Panc1 (cell line): ENCODE results near the gene CMIP. TPM values are rescaled to one million over a fixed set of nuclear protein-coding genes. Genes with fewer than 3 reads are reported as not detected.
A peak's percentile ranks its signal among the peaks of the same experiment; 100 is the strongest.
"Not testable (repeated sequence)": the region's sequence is repeated elsewhere in the genome, so short reads cannot be mapped to it uniquely, and the experiment has no call there.

ENCODE experiments used
- ATAC-seq: fragments of 200-7000 bp; cut with Tn5 transposase; 2 replicates; pipeline ENCODE4 v1.9.1; 2020; ENCODE audit warnings: mild to moderate bottlenecking, moderate library complexity
- BruUV-seq: library from RNA; stranded (reverse); fragments of 400-500 nt; replicated peaks from 2 replicates; lab custom pipeline; 2021; lab: Mats Ljungman, UMichigan
- CTCF ChIA-PET: fragments of 300-600 bp; sonication (Branson Sonifier 250); formaldehyde crosslinking; loops from one replicate; lab custom pipeline; 2022; ENCODE audit warnings: antibody characterized with exemption; lab: Charles Lee
- POLR2A ChIA-PET: fragments of 300-600 bp; sonication (Branson Sonifier 250); formaldehyde crosslinking; loops from one replicate; lab custom pipeline; 2022; ENCODE audit warnings: antibody characterized with exemption; lab: Charles Lee
- DNase-seq: peaks from one replicate; pipeline ENCODE4 v3.0.0-alpha.2; 2010; ENCODE audit warnings: low read depth, low spot score
- H3K27ac ChIP-seq: 2 replicates; pipeline ENCODE4 v1.5.1; 2011; ENCODE audit warnings: mild to moderate bottlenecking, low read length, inconsistent platforms
- H3K27me3 ChIP-seq: fragments of 200-500 bp; sonication (Bioruptor generic); 2 replicates; pipeline ENCODE4 v1.6.0; 2014; ENCODE audit warnings: low read length, inconsistent platforms; ENCODE audit not compliant: control insufficient read depth, insufficient read depth
- H3K36me3 ChIP-seq: fragments of 200-500 bp; sonication (Bioruptor generic); 2 replicates; pipeline ENCODE4 v1.5.1; 2014; ENCODE audit warnings: inconsistent platforms, mild to moderate bottlenecking, low read length, moderate library complexity; ENCODE audit not compliant: control insufficient read depth, insufficient read depth
- H3K4me1 ChIP-seq: 2 replicates; pipeline ENCODE4 v1.5.1; 2011; ENCODE audit warnings: inconsistent platforms, mild to moderate bottlenecking, low read length, moderate library complexity; ENCODE audit not compliant: control insufficient read depth, insufficient read depth
- H3K4me3 ChIP-seq, 2 experiments: 2 replicates each; pipeline ENCODE4 v1.5.1; 2011 to 2012; ENCODE audit warnings: low read depth in 2 of 2, low read length in 2 of 2, mild to moderate bottlenecking in 2 of 2, inconsistent platforms in 1 of 2, moderate library complexity in 1 of 2
- H3K9me3 ChIP-seq: fragments of 200-500 bp; sonication (Bioruptor generic); 2 replicates; pipeline ENCODE4 v1.5.1; 2014; ENCODE audit warnings: low read depth, mild to moderate bottlenecking, inconsistent platforms, low read length, moderate library complexity; ENCODE audit not compliant: control insufficient read depth, insufficient read depth
- CTCF ChIP-seq: fragments of 450-650 bp; IDR thresholded peaks from 2 replicates; pipeline ENCODE4 v1.5.1; 2017; ENCODE audit warnings: mild to moderate bottlenecking
- POLR2AphosphoS5 ChIP-seq: IDR thresholded peaks from 2 replicates; pipeline ENCODE4 v1.6.1; 2012; ENCODE audit warnings: mild to moderate bottlenecking, low read depth, low read length, moderate library complexity
- SIN3A ChIP-seq: IDR thresholded peaks from 2 replicates; pipeline ENCODE4 v1.6.1; 2012; ENCODE audit warnings: low read depth, mild to moderate bottlenecking, low read length, moderate library complexity, borderline replicate concordance; ENCODE audit not compliant: insufficient read depth
- TCF7L2 ChIP-seq: IDR thresholded peaks from 2 replicates; pipeline ENCODE4 v1.6.1; 2011; ENCODE audit warnings: mild to moderate bottlenecking, low read depth, low read length, inconsistent platforms
- in situ Hi-C: cut with HindIII; loops from 2 replicates; pipeline ENCODE4 v1.10.0; 2016; ENCODE audit warnings: low sequenced_read_pairs, low pct_unique_long_range_greater_than_20kb
- intact Hi-C: fragments of 100-400 bp; cut with micrococcal nuclease; formaldehyde crosslinking; loops from one replicate; pipeline ENCODE4 v1.10.0; 2022; ENCODE audit not compliant: unreplicated experiment
- total RNA-seq: library from RNA; stranded (reverse); gene quantifications from one replicate; pipeline ENCODE4 v1.2.1, GENCODE V29; 2021; ENCODE audit not compliant: unreplicated experiment

Gene CMIP
- total RNA-seq, 1 experiment from 2014 or later, result 49.7 TPM

DNA sequence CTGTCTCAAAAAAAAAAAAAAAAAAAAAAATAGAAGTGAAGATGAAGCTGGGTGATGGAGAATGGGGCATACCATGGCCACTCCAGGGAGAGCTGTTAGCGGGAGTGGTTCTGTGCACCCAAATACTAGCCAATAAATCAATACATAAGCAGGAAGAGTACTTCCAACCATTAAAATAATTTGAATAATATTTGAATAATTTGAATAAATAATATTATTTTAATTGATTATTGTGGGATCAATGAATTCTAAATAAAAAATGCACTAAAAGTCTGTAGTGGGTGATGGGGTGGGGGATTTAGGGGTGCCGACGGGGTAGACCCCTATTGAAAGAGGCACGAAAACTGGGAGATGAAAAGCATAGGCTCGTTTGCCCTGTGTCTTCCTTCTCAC lies 41.4 kb upstream of the CMIP start:
- ChIA-PET CTCF (interaction anchor here (0.6 to 0.7 kb wide), 4 partner anchors 34 to 299 kb away, joined by 3 to 10 read pairs (median 5); no protein-coding TSS in a partner anchor), POLR2A (no interaction called here)
- H3K36me3 ChIP-seq, result no peaks in the 10 kb centered on the region
- peak overlapping the region; percentile 77; the same call in 1 of the 2 replicates for H3K27ac ChIP-seq
- no peaks in the 10 kb centered on the region for H3K27me3 ChIP-seq
- H3K4me1 ChIP-seq, result peaks cover 35% of the 10 kb centered on the region
- no peak for TF ChIP-seq TCF7L2
- no peak for TF ChIP-seq POLR2AphosphoS5
- no peak for TF ChIP-seq CTCF
- no peak for TF ChIP-seq SIN3A
- in situ Hi-C loops (no loop called here), intact Hi-C loops (loop anchor here (2.0 to 10.0 kb wide), 3 partner anchors 44 to 320 kb away; no protein-coding TSS in a partner anchor)
- H3K9me3 ChIP-seq, result no peaks in the 10 kb centered on the region
- no peak for DNase-seq
- no TSS peak for BruUV-seq
- no peak for ATAC-seq
- peak overlapping the region in 1 of 2 experiments; percentile 15; a peak in 2 of 4 replicates for H3K4me3 ChIP-seq

- no peak for TF ChIP-seq TCF7L2
- TF ChIP-seq CTCF, result peak; percentile 91
- TF ChIP-seq SIN3A, result no peak
- Histone ChIP-seq H3K9me3 (no peaks in the 10 kb centered on the region), H3K4me3 (peak overlapping the region; percentile 24 to 45; a peak in 3 of 4 replicates), H3K27me3 (no peaks in the 10 kb centered on the region), H3K36me3 (no peaks in the 10 kb centered on the region), H3K4me1 (peaks cover 35% of the 10 kb centered on the region), H3K27ac (peak overlapping the region; percentile 77)
- BruUV-seq, result no TSS peak
- ChIA-PET POLR2A (no interaction called here), CTCF (interaction anchor here (0.5 to 1.8 kb wide), 4 partner anchors 47 to 293 kb away, joined by 5 to 8 read pairs (median 6); no protein-coding TSS in a partner anchor)
- intact Hi-C loops, result loop anchor here (2.0 to 10.0 kb wide), 3 partner anchors 44 to 319 kb away; no protein-coding TSS in a partner anchor
- ATAC-seq (peak; percentile 83), DNase-seq (peak; percentile 33)
- in situ Hi-C loops, result no loop called here
These were observed 40.8 kb upstream of the CMIP start for GRCh38 chr16:81403601-81404391.

GRCh38 chr16:81405002-81405401 lies 39.6 kb upstream of the CMIP start:
- intact Hi-C loops, result loop anchor here (10.0 kb wide), 1 partner anchor 180 kb away; no protein-coding TSS in a partner anchor
- in situ Hi-C loops, BruUV-seq, H3K36me3 ChIP-seq, H3K4me3 ChIP-seq, H3K9me3 ChIP-seq, DNase-seq, ATAC-seq, H3K27me3 ChIP-seq: not testable (repeated sequence)
- H3K27ac ChIP-seq, result peak overlapping the region; percentile 90
- H3K4me1 ChIP-seq, result peaks cover 35% of the 10 kb centered on the region
- CTCF ChIA-PET, result interaction anchor here (0.8 to 1.8 kb wide), 2 partner anchors 14 to 292 kb away, joined by 4 to 6 read pairs; no protein-coding TSS in a partner anchor
- POLR2A ChIA-PET, result interaction anchor here (0.6 kb wide), 1 partner anchor 13 kb away, joined by 18 read pairs; no protein-coding TSS in a partner anchor
